ENCODE data around the gene SLC6A6.
"Not testable (repeated sequence)": the region's sequence is repeated elsewhere in the genome, so short reads cannot be mapped to it uniquely, and the experiment has no call there.

SLC6A6 gene

GRCh38 chr3:14428087-14429033, 26.0 kb downstream of the SLC6A6 start:
- H3K9ac ChIP-seq (ENCODE audit: low read depth, low read length): no peak overlapping the region
- H3K4me1 ChIP-seq (ENCODE audit: insufficient read depth, low read length): peaks cover 44% of the 10 kb centered on the region
- H3K9me3 ChIP-seq (ENCODE audit: control insufficient read depth, insufficient read depth, low read length): no peaks in the 10 kb centered on the region
- H3K36me3 ChIP-seq (ENCODE audit: insufficient read depth, low read length): no peaks in the 10 kb centered on the region

DNA sequence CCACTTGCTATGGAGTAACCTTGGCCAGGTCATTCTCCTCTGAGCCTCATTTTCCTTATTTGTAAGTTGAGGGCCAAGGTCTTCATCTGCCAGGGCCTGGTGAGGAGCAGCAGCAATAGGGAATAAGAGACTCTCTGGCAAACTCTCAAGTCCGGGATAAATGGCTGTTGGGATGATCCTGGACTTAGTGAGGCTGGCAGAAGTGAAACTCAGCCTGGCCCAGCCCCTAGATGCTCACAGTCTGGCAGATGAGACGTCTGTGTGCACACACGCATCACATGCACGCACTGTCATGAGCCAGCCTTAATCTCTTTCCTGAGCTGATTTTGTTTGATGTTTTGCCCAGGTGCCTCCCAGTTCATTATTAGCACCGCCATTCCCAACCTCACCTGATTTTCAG, 26.8 kb downstream of the SLC6A6 start:
- Histone ChIP-seq H3K36me3 (ENCODE audit: insufficient read depth, low read length) (no peaks in the 10 kb centered on the region), H3K4me1 (ENCODE audit: insufficient read depth, low read length) (peaks cover 37% of the 10 kb centered on the region), H3K9ac (ENCODE audit: low read depth, low read length) (no peak overlapping the region)

GRCh38 chr3:14429640-14430039, 27.2 kb downstream of the SLC6A6 start:
- Histone ChIP-seq H3K9ac (ENCODE audit: low read depth, low read length) (no peak overlapping the region), H3K4me1 (ENCODE audit: insufficient read depth, low read length) (peaks cover 36% of the 10 kb centered on the region), H3K36me3 (ENCODE audit: insufficient read depth, low read length) (no peaks in the 10 kb centered on the region), H3K9me3 (ENCODE audit: control insufficient read depth, insufficient read depth, low read length) (no peaks in the 10 kb centered on the region)

More for the DNA sequence above, 26.8 kb downstream of the SLC6A6 start:
- no peaks in the 10 kb centered on the region for H3K9me3 ChIP-seq (ENCODE audit: control insufficient read depth, insufficient read depth, low read length)

DNA sequence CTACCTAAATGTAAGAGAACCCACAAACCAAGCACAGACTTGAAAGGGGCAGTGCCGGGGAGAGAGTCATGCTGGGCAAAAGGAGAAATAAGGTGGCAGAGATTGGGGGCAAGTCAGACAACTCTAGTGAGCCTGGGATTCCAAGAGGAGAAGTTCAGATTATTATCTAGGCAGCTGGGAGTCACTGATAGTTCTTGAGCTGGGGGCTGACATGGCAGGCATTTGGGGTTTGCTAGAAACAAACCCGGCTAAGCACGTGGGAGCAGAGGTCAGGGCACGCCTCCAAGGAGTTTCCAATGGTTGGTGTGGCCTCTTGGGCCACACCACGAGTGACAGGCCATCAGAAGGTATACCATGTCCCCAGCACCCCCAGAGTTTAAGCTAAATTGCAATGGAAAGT, 27.6 kb downstream of the SLC6A6 start:
- Histone ChIP-seq H3K36me3 (ENCODE audit: insufficient read depth, low read length) (no peaks in the 10 kb centered on the region), H3K9me3 (ENCODE audit: control insufficient read depth, insufficient read depth, low read length) (no peaks in the 10 kb centered on the region), H3K9ac (ENCODE audit: low read depth, low read length) (no peak overlapping the region), H3K4me1 (ENCODE audit: insufficient read depth, low read length) (peaks cover 32% of the 10 kb centered on the region)

GRCh38 chr3:14430706-14431451, 28.5 kb downstream of the SLC6A6 start:
- no peak overlapping the region for H3K9ac ChIP-seq (ENCODE audit: low read depth, low read length)
- H3K9me3 ChIP-seq (ENCODE audit: control insufficient read depth, insufficient read depth, low read length): no peaks in the 10 kb centered on the region
- H3K4me1 ChIP-seq (ENCODE audit: insufficient read depth, low read length): peaks cover 34% of the 10 kb centered on the region
- no peaks in the 10 kb centered on the region for H3K36me3 ChIP-seq (ENCODE audit: insufficient read depth, low read length)

- Histone ChIP-seq H3K9me3 (ENCODE audit: control insufficient read depth, insufficient read depth, low read length) (no peaks in the 10 kb centered on the region), H3K4me1 (ENCODE audit: insufficient read depth, low read length) (peaks cover 34% of the 10 kb centered on the region), H3K9ac (ENCODE audit: low read depth, low read length) (no peak overlapping the region), H3K36me3 (ENCODE audit: insufficient read depth, low read length) (no peaks in the 10 kb centered on the region)
Measured at GRCh38 chr3:14431452-14431916, 29.1 kb downstream of the SLC6A6 start.

GRCh38 chr3:14431917-14432834, 29.8 kb downstream of the SLC6A6 start:
- H3K4me1 ChIP-seq (ENCODE audit: insufficient read depth, low read length): peaks cover 34% of the 10 kb centered on the region
- no peak overlapping the region for H3K9ac ChIP-seq (ENCODE audit: low read depth, low read length)
- H3K36me3 ChIP-seq (ENCODE audit: insufficient read depth, low read length): no peaks in the 10 kb centered on the region
- no peaks in the 10 kb centered on the region for H3K9me3 ChIP-seq (ENCODE audit: control insufficient read depth, insufficient read depth, low read length)

DNA sequence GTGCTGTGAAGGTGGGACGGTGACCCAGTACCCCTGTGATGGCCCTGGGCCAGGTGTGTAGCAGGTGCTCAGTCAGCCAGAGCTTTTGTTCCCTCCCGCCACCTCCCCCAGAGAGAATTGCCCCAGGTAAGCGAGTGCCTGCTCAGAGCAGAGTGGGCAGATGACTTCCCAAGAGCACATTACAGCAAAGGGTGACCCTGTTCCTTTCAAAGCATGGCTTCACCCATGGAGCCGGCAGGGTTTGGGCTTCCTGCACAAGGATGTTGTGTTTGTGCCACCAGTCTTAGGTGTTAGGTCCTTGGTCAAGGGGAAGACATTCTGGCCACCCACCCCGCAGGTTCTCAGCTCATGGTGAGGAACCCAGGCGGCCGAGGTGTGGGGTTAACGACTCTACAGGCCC, 30.7 kb downstream of the SLC6A6 start:
- Histone ChIP-seq H3K9me3 (ENCODE audit: control insufficient read depth, insufficient read depth, low read length) (no peaks in the 10 kb centered on the region), H3K4me1 (ENCODE audit: insufficient read depth, low read length) (peaks cover 34% of the 10 kb centered on the region), H3K36me3 (ENCODE audit: insufficient read depth, low read length) (no peaks in the 10 kb centered on the region), H3K9ac (ENCODE audit: low read depth, low read length) (no peak overlapping the region)

DNA sequence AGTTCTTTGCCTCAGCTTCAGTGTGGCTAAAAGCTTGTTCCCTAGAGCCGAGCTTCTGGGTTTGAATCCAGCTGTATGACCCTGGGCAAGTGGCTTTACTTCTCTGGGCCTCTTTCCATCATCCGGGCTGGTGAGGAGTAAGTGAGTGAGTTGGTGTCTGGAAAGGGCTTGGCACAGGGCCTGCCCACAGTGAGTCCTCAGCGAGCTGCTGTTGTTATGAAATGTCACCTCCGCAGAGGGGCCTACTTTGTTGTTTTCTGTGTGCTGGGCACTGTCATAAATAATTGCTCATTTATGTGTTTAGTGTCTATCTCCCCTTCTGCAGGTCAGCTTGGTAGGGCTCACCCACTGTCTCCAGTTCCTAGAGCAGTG, 31.7 kb downstream of the SLC6A6 start:
- no peaks in the 10 kb centered on the region for H3K9me3 ChIP-seq (ENCODE audit: control insufficient read depth, insufficient read depth, low read length)
- H3K36me3 ChIP-seq (ENCODE audit: insufficient read depth, low read length): no peaks in the 10 kb centered on the region
- no peak overlapping the region for H3K9ac ChIP-seq (ENCODE audit: low read depth, low read length)
- H3K4me1 ChIP-seq (ENCODE audit: insufficient read depth, low read length): peaks cover 39% of the 10 kb centered on the region

DNA sequence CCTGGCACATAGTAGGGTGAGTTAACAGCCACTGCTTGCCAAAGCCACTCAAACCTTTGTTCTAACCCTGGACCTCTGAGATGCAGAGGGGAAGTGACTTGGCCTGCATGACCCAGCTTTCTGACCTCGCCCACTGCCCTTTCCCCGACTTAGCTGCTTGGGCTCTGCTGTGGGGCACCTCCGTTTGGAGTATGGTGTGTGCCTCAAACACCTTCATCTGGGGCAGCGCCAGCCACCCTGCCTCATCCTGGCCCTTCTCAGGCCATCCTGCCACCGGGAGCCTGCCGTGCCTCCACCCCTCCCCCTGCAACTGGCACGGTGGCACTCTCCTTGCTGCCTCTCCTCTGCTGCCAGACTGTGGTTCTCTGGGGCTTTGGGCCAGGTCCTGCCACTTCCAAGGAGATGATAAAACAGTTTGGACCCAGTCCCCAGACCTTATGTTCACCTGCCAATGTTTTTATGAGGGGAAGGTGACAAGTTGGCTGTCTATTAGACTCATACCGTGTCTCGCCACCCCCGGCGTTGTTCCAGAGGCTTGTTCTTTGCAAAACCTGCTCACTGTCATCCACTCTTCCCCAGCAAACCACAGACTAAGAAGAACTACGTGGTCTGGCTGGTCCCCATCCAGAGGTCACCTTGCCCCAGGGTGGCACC, 32.2 kb downstream of the SLC6A6 start:
- no peaks in the 10 kb centered on the region for H3K36me3 ChIP-seq (ENCODE audit: insufficient read depth, low read length)

DNA sequence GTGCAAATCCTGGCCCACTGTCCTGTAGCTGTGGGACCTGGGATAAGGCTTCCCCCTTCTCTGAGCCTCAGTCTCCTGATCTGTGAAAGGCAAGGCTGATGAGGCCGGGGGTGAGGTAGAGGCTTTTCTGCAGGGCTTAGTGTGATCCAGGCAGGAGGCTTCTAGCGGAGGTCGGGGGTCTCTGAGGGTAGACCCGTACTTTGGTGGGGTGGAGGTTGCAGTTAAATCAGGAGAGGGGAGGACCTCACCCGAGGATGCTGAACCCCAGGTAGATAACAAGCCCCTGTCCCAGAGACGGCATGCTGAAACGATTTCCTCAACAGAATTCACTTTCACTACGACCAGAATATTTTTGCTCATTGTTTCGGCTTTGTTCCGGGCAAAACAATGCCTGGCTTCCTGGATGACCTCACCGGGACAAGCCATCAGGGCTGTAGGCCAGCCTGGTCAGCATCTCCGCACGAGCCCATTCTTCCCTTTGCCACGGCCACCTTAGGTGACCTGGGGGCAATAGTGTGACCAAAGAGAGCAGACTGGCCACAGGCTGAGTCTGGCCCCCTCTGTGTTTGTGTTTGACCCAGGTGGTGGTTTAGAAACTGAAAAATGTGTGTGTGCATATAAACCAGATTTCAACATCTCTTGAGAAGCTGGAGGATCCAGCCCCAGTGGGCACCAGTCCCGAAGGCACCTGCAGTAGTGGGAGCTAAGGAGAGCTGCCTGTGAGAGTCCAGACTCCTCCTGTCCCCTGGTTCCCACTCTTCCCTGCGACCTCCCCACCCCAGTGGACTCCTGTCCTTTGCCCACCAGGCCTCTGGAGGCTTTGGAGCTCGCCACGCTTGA, 33.0 kb downstream of the SLC6A6 start:
- Histone ChIP-seq H3K9ac (ENCODE audit: low read depth, low read length) (no peak overlapping the region), H3K9me3 (ENCODE audit: control insufficient read depth, insufficient read depth, low read length) (no peaks in the 10 kb centered on the region), H3K4me1 (ENCODE audit: insufficient read depth, low read length) (peaks cover 39% of the 10 kb centered on the region), H3K36me3 (ENCODE audit: insufficient read depth, low read length) (no peaks in the 10 kb centered on the region)

More for the DNA sequence above, 32.2 kb downstream of the SLC6A6 start:
- no peaks in the 10 kb centered on the region for H3K9me3 ChIP-seq (ENCODE audit: control insufficient read depth, insufficient read depth, low read length)
- no peak overlapping the region for H3K9ac ChIP-seq (ENCODE audit: low read depth, low read length)
- peaks cover 39% of the 10 kb centered on the region for H3K4me1 ChIP-seq (ENCODE audit: insufficient read depth, low read length)

DNA sequence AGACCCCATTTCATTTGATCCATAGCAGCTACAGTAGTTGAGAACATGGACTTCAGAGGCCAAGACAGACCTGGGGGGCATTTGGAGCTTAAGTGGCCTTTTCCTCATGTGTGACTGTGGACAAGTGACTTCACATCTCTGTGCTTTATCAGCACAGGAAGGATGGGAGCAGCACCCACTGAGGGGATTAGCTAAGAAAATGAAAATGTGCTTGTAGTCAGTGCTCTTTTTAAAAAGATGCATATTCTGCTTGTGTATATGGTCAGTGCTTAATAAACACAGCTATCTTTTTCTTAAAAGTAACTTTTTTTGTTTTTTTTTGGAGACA, 34.5 kb downstream of the SLC6A6 start:
- peaks cover 27% of the 10 kb centered on the region for H3K4me1 ChIP-seq (ENCODE audit: insufficient read depth, low read length)
- H3K9ac ChIP-seq (ENCODE audit: low read depth, low read length): no peak overlapping the region
- H3K36me3 ChIP-seq (ENCODE audit: insufficient read depth, low read length): no peaks in the 10 kb centered on the region
- no peaks in the 10 kb centered on the region for H3K9me3 ChIP-seq (ENCODE audit: control insufficient read depth, insufficient read depth, low read length)

DNA sequence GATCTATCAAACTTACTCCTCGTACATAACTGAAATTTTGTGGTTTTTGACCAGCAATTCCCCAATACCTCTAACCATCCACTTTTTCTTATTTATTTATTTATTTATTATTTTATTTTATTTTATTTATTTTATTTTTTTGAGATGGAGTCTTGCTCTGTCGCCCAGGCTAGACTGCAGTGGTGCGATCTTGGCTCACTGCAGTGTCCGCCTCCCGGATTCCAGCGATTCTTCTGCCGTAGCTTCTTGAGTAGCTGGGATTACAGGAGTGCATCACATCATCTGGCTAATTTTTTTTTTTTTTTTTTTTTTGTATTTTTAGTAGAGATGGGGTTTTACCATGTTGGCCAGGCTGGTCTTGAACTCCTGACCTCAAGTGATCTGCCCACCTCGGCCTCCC, 35.3 kb downstream of the SLC6A6 start:
- H3K9ac ChIP-seq (ENCODE audit: low read depth, low read length); H3K9me3 ChIP-seq (ENCODE audit: control insufficient read depth, insufficient read depth, low read length); H3K36me3 ChIP-seq (ENCODE audit: insufficient read depth, low read length): not testable (repeated sequence)
- H3K4me1 ChIP-seq (ENCODE audit: insufficient read depth, low read length): peaks cover 20% of the 10 kb centered on the region

Data from ES-I3 (cell line).